Measurements from ENCODE around the gene CLSTN2.

The CLSTN2 gene

GRCh38 chr3:140097874-140098635 lies 163.1 kb downstream of the CLSTN2 start:
- DNase-seq: no peak

DNA sequence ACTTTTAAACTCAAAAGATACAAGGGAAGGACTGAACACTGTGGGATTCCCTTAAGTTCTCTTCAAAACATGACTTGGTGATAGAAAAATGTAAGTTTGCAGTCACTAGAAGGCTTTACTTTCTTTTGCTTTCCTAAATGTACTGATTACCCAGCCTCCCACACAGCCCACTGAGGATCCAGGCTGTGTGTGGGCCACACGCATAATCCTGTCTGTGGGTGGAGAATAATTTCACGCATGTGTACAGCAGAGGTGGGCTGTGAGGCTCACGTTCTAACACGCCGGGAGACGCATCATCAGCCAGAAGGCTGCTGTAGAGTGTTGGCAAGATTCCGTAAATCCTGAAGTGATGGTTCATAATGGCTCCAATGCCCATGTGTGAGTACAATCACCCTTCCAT lies 165.5 kb downstream of the CLSTN2 start:
- no peak for DNase-seq

DNA sequence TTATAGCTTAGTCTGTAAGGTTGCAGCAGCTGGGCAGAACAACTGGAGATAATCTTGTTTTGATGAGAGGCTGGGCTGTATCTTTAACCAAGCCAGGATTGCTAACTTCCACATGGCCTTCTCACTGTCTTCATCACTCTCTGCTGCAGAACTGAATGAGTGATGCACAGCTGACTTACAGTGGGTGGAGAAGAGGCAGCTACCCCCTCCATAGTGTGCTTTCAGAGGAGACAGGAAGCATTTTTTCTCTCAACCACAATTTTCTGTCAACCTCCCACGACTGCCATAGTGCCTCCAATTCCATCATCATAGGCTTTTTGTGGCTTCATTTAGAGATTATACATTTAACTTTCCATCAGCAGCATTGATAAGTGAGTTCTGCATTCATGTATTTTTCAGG lies 168.2 kb downstream of the CLSTN2 start:
- DNase-seq: no peak

GRCh38 chr3:140103986-140104645 lies 169.1 kb downstream of the CLSTN2 start:
- no peak for DNase-seq

GRCh38 chr3:140113996-140114788 lies 179.2 kb downstream of the CLSTN2 start:
- no peak for DNase-seq

DNA sequence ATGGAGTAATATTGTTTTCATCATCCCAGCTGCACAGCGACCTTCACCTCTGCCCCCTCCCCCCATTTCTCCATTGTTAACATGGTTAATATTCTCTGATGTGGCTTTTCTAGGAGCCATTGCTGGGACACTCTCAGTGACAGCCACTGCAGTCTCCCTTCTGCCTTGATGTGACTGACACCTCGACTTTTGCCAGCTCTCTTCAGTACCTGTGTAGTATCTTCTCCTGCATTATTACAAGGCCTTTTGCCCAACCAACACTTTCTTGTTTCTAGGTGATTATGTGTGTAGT lies 179.8 kb downstream of the CLSTN2 start:
- no peak for DNase-seq

DNA sequence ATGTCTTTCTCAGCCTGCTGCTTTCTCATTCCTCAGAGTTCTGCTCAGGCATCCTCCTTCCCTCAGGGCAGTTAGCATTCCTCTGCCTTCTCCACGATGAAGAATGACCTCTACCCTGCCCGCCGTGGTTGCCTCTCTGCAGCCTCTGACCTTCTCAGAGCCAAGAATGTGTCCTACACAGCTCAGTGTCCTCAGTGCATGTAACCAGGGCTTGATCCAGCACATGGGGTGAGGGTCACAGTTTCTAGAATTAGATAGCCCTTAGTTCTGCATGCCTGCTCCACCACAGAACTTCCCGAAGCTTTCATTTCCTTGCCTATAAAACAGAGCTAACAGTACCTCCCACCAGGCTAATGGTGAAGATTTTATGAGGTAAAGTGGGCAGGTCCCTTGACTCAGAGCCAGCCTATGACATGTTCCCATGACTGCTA lies 182.1 kb downstream of the CLSTN2 start:
- no peak for DNase-seq

DNA sequence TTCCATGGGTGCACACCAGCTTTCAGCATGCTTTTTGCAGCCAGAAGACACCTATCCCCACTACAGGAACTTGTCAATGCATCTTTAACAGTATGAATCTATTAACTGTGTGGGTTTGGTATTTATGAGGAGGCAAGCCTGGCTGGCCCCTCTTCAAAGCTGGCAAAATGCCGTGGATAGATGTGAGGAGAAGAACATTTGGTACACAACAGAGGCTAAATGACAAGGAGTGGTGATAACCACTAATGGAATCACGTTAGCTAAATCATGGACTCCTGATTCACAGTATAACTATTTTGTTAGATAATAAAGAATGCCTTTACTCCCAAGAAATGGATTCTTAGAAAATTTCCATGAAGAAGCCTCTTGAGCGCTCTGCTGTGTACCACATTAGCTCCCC lies 187.2 kb downstream of the CLSTN2 start:
- DNase-seq: no peak

DNA sequence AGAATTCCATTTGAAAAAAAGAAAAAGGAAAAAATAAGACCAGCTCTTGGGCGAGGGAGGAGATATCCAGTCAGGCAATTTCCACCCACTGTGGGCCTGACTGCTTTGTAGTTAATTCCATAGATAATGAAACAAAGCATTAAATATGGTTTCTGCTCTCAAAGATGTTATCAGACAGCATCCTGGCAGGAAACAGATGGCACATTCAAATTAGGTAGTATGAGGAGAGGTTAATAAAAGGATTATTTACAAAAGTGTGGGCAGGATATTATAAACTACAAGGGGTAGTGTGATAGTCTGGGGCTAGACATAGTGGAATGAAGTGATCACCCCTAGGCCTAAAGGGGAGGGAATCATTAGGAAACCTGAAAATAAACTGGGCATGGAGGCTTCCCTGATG lies 193.2 kb downstream of the CLSTN2 start:
- DNase-seq: no peak

GRCh38 chr3:140128631-140129030 lies 193.6 kb downstream of the CLSTN2 start:
- DNase-seq: no peak

- DNase-seq: no peak
Measured at GRCh38 chr3:140129768-140130284, 194.8 kb downstream of the CLSTN2 start.

- no peak for DNase-seq
Measured at GRCh38 chr3:140131895-140132294, 196.9 kb downstream of the CLSTN2 start.

GRCh38 chr3:140134231-140134965 lies 199.4 kb downstream of the CLSTN2 start:
- no peak for DNase-seq

DNA sequence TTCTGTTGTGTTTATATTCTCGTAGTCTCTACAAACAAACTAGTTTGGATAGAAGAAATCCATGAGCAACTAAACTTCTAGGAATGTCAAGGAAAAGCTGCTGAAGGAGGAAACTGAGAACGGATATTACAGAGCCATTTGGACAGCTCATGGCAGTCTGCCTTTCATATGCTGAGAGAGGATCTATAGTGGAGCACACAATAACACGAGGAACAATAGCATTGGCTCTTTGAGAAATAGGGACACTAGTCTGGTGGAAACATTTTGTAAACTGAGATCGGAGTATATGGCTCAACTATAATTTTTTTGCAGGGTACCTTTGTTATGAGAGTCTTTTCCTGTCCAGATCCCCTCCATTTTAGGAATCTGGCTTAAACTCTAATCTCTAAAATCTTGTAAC lies 200.5 kb downstream of the CLSTN2 start:
- no peak for DNase-seq

- no peak for DNase-seq
Measured at GRCh38 chr3:140143367-140144069, 208.5 kb downstream of the CLSTN2 start.

GRCh38 chr3:140145528-140145927 lies 210.5 kb downstream of the CLSTN2 start:
- DNase-seq: no peak

DNA sequence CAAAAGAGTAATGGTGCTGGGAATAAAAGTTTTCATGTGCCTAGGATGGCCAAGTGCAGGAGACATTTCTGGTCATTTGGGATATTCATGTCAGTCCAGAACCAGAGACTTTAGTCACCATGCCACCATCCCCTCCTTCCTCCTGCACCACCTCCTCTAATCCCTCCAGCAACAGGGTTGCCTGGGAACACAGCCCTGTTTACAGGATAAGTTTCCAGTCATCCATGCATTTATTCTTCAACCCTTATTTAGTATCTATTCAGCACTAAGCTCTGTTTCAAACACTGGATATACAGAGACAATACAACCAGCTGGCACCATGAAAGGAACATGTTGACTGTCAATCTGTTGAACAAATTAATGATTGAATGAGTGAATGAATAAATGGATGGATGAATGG lies 211.7 kb downstream of the CLSTN2 start:
- DNase-seq: no peak

DNA sequence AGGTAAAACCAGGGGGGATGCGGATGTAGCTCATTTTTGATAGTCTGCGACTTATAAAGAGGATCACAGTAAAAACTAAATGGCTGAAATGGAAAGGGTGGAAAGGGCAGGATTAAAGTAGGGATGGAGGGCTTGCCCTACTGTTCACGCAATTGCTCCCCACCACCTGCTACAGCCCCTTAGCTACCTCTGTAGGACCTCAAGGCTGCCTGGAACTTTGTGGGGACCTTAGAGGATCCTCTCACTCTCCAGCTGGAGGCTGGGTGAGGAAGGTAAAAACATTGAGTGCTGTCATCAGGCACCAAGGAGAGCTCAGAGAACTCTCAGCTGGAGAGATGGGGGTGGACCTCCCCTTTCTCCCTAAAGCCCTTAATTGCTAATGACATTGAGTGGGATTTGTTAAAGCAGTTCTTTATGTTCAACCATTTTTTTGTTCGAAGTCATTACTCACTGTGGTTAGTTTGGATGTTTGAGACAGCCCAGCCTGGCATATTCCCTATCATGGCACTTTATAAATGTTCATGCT lies 213.0 kb downstream of the CLSTN2 start:
- no peak for DNase-seq

DNA sequence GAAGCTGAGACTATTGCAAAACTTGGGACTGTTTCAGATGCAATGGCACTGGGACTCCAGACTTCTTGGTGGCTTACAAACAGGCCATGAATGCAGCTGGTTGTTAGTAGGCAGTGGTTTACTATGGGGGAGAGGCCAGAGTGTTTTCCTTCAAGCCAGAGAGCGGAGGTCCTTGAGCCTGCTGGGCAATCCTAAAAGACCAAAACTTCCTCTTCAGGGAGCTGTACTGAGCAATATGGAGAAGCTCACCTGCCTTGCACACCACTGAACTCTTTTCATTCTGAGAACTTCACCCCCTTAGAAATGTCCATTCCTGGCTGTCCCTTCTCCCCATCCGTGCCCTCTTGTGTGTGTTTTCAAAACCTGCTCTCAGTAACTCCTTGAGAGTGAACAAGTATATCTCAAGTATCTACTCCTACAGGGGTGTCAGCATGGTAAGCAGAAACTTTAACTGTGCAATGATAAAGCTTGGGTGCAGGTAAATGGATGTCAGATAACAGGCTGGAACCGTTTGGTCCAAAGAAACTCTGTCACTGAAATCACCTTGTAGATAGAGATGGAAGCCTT lies 213.9 kb downstream of the CLSTN2 start:
- DNase-seq: no peak

GRCh38 chr3:140151321-140151720 lies 216.3 kb downstream of the CLSTN2 start:
- DNase-seq: no peak

DNA sequence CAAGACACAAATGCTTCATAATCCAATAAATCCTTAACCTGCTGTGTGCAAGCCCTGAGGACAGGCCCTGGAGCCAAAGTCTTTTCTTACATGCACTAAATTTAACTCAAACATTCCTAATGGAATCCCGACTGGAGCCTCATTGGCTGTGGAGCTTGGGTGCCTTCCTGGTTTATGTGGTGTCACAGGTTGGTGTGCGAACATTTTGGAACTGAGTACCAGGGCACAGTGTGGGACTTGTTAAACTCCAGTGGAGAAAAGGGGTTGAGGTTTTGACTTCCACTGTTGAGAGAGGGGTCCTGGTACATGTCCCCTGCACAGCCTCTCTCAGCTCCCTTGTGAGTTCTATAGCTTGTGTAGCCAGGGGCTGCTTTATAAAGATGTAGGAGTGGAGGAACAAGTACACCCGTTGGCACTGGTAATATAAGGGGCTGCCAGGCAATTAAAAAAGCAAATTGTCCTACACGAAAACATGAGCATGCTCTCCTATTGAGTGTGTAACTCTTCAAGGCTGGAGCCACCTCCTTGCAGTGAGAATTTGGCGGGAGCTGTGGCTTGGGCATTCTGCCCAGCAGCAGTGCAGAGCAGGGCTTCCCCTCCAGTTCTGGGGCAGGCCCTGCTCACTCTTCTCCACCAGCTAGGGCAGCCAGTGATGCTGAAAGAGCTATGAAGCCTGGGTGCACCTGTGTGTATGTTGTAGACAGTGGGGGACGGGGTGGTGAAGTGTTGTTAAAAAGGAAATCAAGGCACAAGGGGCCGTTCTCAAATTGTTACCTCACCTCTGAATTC lies 218.1 kb downstream of the CLSTN2 start:
- no peak for DNase-seq
